GM12878 (cell line): ENCODE data around the gene POGLUT3. TPM values are rescaled to one million over a fixed set of nuclear protein-coding genes. Genes with fewer than 3 reads are reported as not detected.
A peak's percentile ranks its signal among the peaks of the same experiment; 100 is the strongest.

Experiments
- ATAC-seq: fragments of 200-7000 bp; cut with Tn5 transposase; 3 replicates; pipeline ENCODE4 v1.9.1; 2020; ENCODE audit warnings: mild to moderate bottlenecking, moderate library complexity
- Bru-seq: library from RNA; stranded (reverse); fragments of 400-500 nt; gene quantifications from one replicate; lab custom pipeline; 2021; lab: Mats Ljungman, UMichigan
- BruChase-seq, 2 experiments: library from RNA; stranded (reverse); fragments of 400-500 nt; gene quantifications; one replicate each; lab custom pipeline; 2021; lab: Mats Ljungman, UMichigan
- BruUV-seq: library from RNA; stranded (reverse); fragments of 400-500 nt; replicated peaks from 2 replicates; lab custom pipeline; 2021; lab: Mats Ljungman, UMichigan
- CTCF ChIA-PET: fragments of 300-600 bp; sonication (Branson Sonifier 250); formaldehyde crosslinking; extraction: SDS; loops from one replicate; lab custom pipeline; 2021; ENCODE audit warnings: inconsistent platforms; lab: Yijun Ruan, JAX
- POLR2A ChIA-PET: fragments of 350-600 bp; formaldehyde crosslinking; extraction: SDS; loops from one replicate; lab custom pipeline; 2021; ENCODE audit warnings: inconsistent platforms; lab: Charles Lee
- RAD21 ChIA-PET: fragments of 300-600 bp; sonication (Branson Sonifier 250); formaldehyde crosslinking; loops from one replicate; lab custom pipeline; 2023; ENCODE audit warnings: antibody characterized with exemption; ENCODE audit not compliant: unreplicated experiment; lab: Charles Lee
- SMC1A ChIA-PET: fragments of 300-600 bp; sonication (Branson Sonifier 250); formaldehyde crosslinking; loops from one replicate; lab custom pipeline; 2023; ENCODE audit not compliant: unreplicated experiment, uncharacterized antibody; lab: Charles Lee
- DNase-seq: peaks from one replicate; pipeline ENCODE4 v3.0.0-alpha.2; 2011; ENCODE audit warnings: low read depth, low spot score
- FAIRE-seq: peaks from 3 replicates; lab custom pipeline; 2011; peaks lifted over from hg19 to GRCh38; lab: Jason Lieb, UNC
- H2AFZ ChIP-seq: 2 replicates; pipeline ENCODE4 v1.6.0; 2011; ENCODE audit warnings: low read depth, low read length, control low read depth; ENCODE audit not compliant: control insufficient read depth
- H3K27ac ChIP-seq: 2 replicates; pipeline ENCODE4 v1.5.1; 2011; ENCODE audit warnings: control low read depth; ENCODE audit not compliant: control insufficient read depth, insufficient read depth
- H3K27me3 ChIP-seq, 2 experiments: replicated peaks in 1 of 2; 2 replicates each; pipeline versions ENCODE4 v1.6.0 to v1.6.1; 2011; ENCODE audit warnings: low read length in 1 of 2; ENCODE audit not compliant: control insufficient read depth in 2 of 2, insufficient read depth in 2 of 2
- H3K36me3 ChIP-seq, 2 experiments: 2 replicates each; pipeline ENCODE4 v1.5.1; 2011; ENCODE audit warnings: low read length in 1 of 2; ENCODE audit not compliant: control insufficient read depth in 2 of 2, insufficient read depth in 2 of 2
- H3K4me1 ChIP-seq: 2 replicates; pipeline ENCODE4 v1.6.1; 2011; ENCODE audit warnings: mild to moderate bottlenecking, low read length, moderate library complexity, mixed read lengths; ENCODE audit not compliant: control insufficient read depth, insufficient read depth
- H3K4me2 ChIP-seq: 2 replicates; pipeline ENCODE4 v1.6.0; 2011; ENCODE audit warnings: control low read depth; ENCODE audit not compliant: control insufficient read depth, insufficient read depth
- H3K4me3 ChIP-seq: fragments of 200-600 bp; sonication (generic); 2 replicates; pipeline ENCODE4 v1.5.1; 2016
- H3K79me2 ChIP-seq: 2 replicates; pipeline ENCODE4 v1.6.0; 2011; ENCODE audit warnings: low read length; ENCODE audit not compliant: control insufficient read depth, insufficient read depth
- H3K9ac ChIP-seq: 2 replicates; pipeline ENCODE4 v1.8.0; 2011; ENCODE audit warnings: low read length, control low read depth, mixed read lengths; ENCODE audit not compliant: control insufficient read depth, insufficient read depth
- H3K9me3 ChIP-seq: replicated peaks from 3 replicates; pipeline ENCODE4 v1.5.1; 2011; ENCODE audit warnings: mild to moderate bottlenecking, low read length; ENCODE audit not compliant: control insufficient read depth, insufficient read depth
- H4K20me1 ChIP-seq: 2 replicates; pipeline ENCODE4 v1.6.0; 2011; ENCODE audit not compliant: control insufficient read depth, insufficient read depth
- CHD4 ChIP-seq: fragments of 200-600 bp; sonication (generic); IDR thresholded peaks from 2 replicates; pipeline ENCODE4 v1.6.1; 2016; ENCODE audit warnings: mild to moderate bottlenecking
- NR2C2 ChIP-seq: IDR thresholded peaks from 2 replicates; pipeline ENCODE4 v1.6.1; 2011; ENCODE audit warnings: borderline replicate concordance, low read depth; ENCODE audit not compliant: control insufficient read depth, insufficient read length
- ZBED1 ChIP-seq: IDR thresholded peaks from 2 replicates; pipeline ENCODE4 v1.6.1; 2016; ENCODE audit warnings: borderline replicate concordance
- ZNF24 ChIP-seq: fragments of 450-650 bp; IDR thresholded peaks from 2 replicates; pipeline ENCODE4 v1.6.1; 2017; ENCODE audit warnings: antibody characterized with exemption, mild to moderate bottlenecking
- ZNF622 ChIP-seq: fragments of 450-650 bp; IDR thresholded peaks from 2 replicates; pipeline ENCODE4 v1.6.1; 2017; ENCODE audit warnings: mild to moderate bottlenecking, inconsistent platforms
- ZSCAN29 ChIP-seq: fragments of 450-650 bp; IDR thresholded peaks from 2 replicates; pipeline ENCODE4 v1.6.1; 2017; ENCODE audit warnings: mild to moderate bottlenecking, moderate library complexity
- ZZZ3 ChIP-seq: IDR thresholded peaks from 2 replicates; pipeline ENCODE4 v1.6.1; 2011; ENCODE audit warnings: low read depth; ENCODE audit not compliant: control insufficient read depth, insufficient read length
- WGBS: methylation state at CpG from one replicate; pipeline ENCODE4 v1.1.6; 2016; ENCODE audit warnings: low lambda C conversion rate; ENCODE audit not compliant: insufficient replicate concordance, insufficient coverage; ENCODE audit errors: missing lambda C conversion rate; 5-methylcytosine and 5-hydroxymethylcytosine counted together
- in situ Hi-C: fragments of 300-500 bp; cut with MboI; formaldehyde crosslinking; loops from 9 replicates; pipeline ENCODE4 v1.14.3; 2018; ENCODE audit warnings: mixed read lengths
- intact Hi-C: fragments of 100-400 bp; cut with micrococcal nuclease; formaldehyde crosslinking; loops from one replicate; pipeline ENCODE4 v1.14.2; 2022; ENCODE audit not compliant: unreplicated experiment
- long read RNA-seq, 2 experiments: library from polyadenylated mRNA; unstranded; transcript quantifications; one replicate each; pipeline ENCODE4 v2.0.0, GENCODE V29; 2019 to 2020
- polyA minus RNA-seq, 3 experiments: library from RNA; depleted of rRNA, polyadenylated mRNA; stranded (reverse); fragments of >200 nt; gene quantifications; 2 replicates each; pipeline ENCODE4 v1.2.3, GENCODE V29; 2011
- polyA plus RNA-seq, 11 experiments: library from polyadenylated mRNA; depleted of rRNA in 4 of 11; unstranded in 6 of 11; stranded (reverse) in 5 of 11; fragments of >200 nt; fragmentation: Nextera tagmentation in 4 of 11; fragmentation: Illumina TruSeq in 1 of 11; extraction: Ambion mirVana in 4 of 11; extraction: Trizol in 1 of 11; gene quantifications; 1 replicate in 1 of 11; 2 replicates in 10 of 11; pipeline versions ENCODE4 v1.2.1 to v1.2.3, GENCODE V29; 2011 to 2016; ENCODE audit warnings: inconsistent platforms in 2 of 11, missing spikeins in 2 of 11, low read depth in 1 of 11
- total RNA-seq, 4 experiments: library from RNA; depleted of rRNA in 3 of 4; stranded (reverse); fragments of >200 nt in 3 of 4; fragmentation: Illumina TruSeq in 1 of 4; extraction: Trizol in 1 of 4; gene quantifications; 2 replicates each; pipeline versions ENCODE4 v1.2.1 to v1.2.3, GENCODE V29; 2013 to 2021
- TF ChIP-seq, protein P1 (sequence below): IDR thresholded peaks from 2 replicates; pipeline ENCODE4 v1.6.1; 2011; ENCODE audit warnings: low read depth, low read length, improper control_type of control experiment, borderline replicate concordance
- TF ChIP-seq, protein P2 (sequence below): fragments of 450-650 bp; IDR thresholded peaks from 2 replicates; pipeline ENCODE4 v1.6.1; 2016; ENCODE audit warnings: mild to moderate bottlenecking, moderate library complexity, borderline replicate concordance
- TF ChIP-seq, protein P3 (sequence below): IDR thresholded peaks from 2 replicates; pipeline ENCODE4 v1.6.1; 2012; ENCODE audit warnings: low read depth, low read length, improper control_type of control experiment

Gene POGLUT3, protein sequence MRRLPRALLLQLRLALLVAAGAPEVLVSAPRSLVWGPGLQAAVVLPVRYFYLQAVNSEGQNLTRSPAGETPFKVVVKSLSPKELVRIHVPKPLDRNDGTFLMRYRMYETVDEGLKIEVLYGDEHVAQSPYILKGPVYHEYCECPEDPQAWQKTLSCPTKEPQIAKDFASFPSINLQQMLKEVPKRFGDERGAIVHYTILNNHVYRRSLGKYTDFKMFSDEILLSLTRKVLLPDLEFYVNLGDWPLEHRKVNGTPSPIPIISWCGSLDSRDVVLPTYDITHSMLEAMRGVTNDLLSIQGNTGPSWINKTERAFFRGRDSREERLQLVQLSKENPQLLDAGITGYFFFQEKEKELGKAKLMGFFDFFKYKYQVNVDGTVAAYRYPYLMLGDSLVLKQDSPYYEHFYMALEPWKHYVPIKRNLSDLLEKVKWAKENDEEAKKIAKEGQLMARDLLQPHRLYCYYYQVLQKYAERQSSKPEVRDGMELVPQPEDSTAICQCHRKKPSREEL
- total RNA-seq (2013; cell fraction: nucleolus; rRNA removed) = 13.6 and 14.3 TPM in 2 replicates
- total RNA-seq (2014; rRNA removed) = 11.8 and 15.2 TPM in 2 replicates
- total RNA-seq (2014; rRNA removed; fragmentation: Illumina TruSeq; extraction: Trizol) = 15.9 and 16.0 TPM in 2 replicates
- 11.3 and 12.4 TPM in 2 replicates for total RNA-seq (2021)
- polyA plus RNA-seq (2011; ENCODE audit: low read depth) = 8.3 TPM
- polyA plus RNA-seq (2011; rRNA removed) = 21.5 and 27.4 TPM in 2 replicates
- polyA plus RNA-seq (2011; cell fraction: cytosol; rRNA removed) = 10.1 and 10.3 TPM in 2 replicates
- polyA plus RNA-seq (2011; cell fraction: nucleus; rRNA removed) = 6.2 and 6.6 TPM in 2 replicates
- 5.4 and 7.4 TPM in 2 replicates for polyA plus RNA-seq (2012)
- polyA plus RNA-seq (2014; fragmentation: Illumina TruSeq; extraction: Trizol) = 18.3 and 24.0 TPM in 2 replicates
- polyA plus RNA-seq (2014; fragmentation: Nextera tagmentation; extraction: Ambion mirVana) = 1 to 10 TPM; 3.7 to 5.4 TPM
- 11.7 and 13.6 TPM in 2 replicates for polyA plus RNA-seq (2014; rRNA removed)
- polyA plus RNA-seq (2016; fragmentation: Nextera tagmentation; extraction: Ambion mirVana) = 10 to 100 TPM; 12.8 to 13.0 TPM
- 13.3 and 19.6 TPM in 2 replicates for polyA minus RNA-seq (2011; rRNA and poly(A)+ RNA removed)
- 8.2 and 12.9 TPM in 2 replicates for polyA minus RNA-seq (2011; cell fraction: cytosol; rRNA and poly(A)+ RNA removed)
- 2.8 and 3.9 TPM in 2 replicates for polyA minus RNA-seq (2011; cell fraction: nucleus; rRNA and poly(A)+ RNA removed)
- Bru-seq, nascent RNA = percentile 70 among the genes with signal in this experiment
- BruChase-seq, experiment 1, labeled RNA remaining after a 6-hour chase = percentile 68 among the genes with signal in this experiment
- BruChase-seq, experiment 2, labeled RNA remaining after a 2-hour chase = percentile 68 among the genes with signal in this experiment
- long read RNA-seq, experiment 1, full-length matches to known transcripts = 5 of 8 reads
- long read RNA-seq, experiment 1, partial matches to known transcripts = 1 of 8 reads
- long read RNA-seq, experiment 1, other reads (novel, unspliced or antisense) = 2 of 8 reads
- long read RNA-seq, experiment 2, full-length matches to known transcripts = 2 of 9 reads
- long read RNA-seq, experiment 2, partial matches to known transcripts = 3 of 9 reads
- long read RNA-seq, experiment 2, other reads (novel, unspliced or antisense) = 4 of 9 reads

DNA sequence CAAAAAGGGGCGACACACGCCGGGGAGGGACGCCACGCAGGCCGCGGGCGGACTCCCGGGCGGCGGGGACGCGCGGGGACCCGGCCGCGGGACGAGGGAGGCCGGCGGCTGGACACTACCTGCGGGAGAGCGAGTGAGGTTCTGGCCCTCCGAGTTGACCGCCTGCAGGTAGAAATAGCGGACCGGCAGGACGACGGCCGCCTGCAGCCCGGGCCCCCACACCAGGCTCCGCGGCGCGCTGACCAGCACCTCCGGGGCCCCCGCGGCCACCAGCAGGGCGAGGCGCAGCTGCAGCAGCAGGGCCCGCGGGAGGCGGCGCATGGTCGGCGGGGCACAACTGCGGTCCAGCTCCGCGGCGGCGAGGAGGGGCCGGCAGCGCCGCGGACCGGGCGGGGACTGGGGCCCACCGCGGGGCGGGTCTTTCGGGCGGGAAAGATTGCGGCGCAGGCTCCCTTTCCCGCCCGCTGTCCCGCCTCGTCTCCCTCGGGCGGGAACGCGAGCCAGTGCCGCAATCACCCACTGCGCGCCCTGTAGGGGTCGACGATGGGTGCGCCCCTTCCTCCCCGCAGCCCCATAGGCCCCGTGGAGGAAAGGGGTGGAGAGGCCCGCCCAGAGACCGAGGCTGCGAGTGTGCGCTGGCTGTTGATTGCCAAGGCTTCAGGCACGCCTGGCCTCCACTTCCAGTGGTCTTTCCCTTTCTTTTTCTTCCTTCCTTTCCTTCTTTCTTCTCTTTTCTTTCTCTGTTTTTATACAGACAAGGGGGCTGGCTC lies at the start of gene POGLUT3:
Gene POGLUT3 (minus strand): TSS at position 339 of the 770 bp plus-strand sequence. CDS start 18 bp downstream, at position 321.
- ChIA-PET POLR2A (interaction anchor here (1.0 kb wide), 1 partner anchor 61 kb away, joined by 3 read pairs; no protein-coding TSS in a partner anchor), CTCF (no interaction called here), SMC1A (interaction anchor here (0.6 to 1.1 kb wide), 4 partner anchors 61 to 155 kb away, joined by 3 to 4 read pairs (median 3); no protein-coding TSS in a partner anchor), RAD21 (no interaction called here)
- Histone ChIP-seq H3K9me3 (no peaks in the 10 kb centered on the region), H3K36me3 (no peaks in the 10 kb centered on the region), H3K4me3 (peak within 1 kb of the TSS; percentile 65), H3K27ac (peak within 1 kb of the TSS; percentile 66), H3K9ac (peak within 1 kb of the TSS; percentile 97), H2AFZ (peak within 1 kb of the TSS; percentile 79), H3K79me2 (peaks cover 10% of the 10 kb centered on the region), H4K20me1 (no peaks in the 10 kb centered on the region), H3K4me2 (peak within 1 kb of the TSS; percentile 94), H3K27me3 (no peaks in the 10 kb centered on the region), H3K4me1 (no peaks in the 10 kb centered on the region)
- intact Hi-C loops = loop anchor here (10.0 kb wide), 1 partner anchor 273 kb away; the partner anchor contains the start of genes ATM and NPAT
- 3% methylated on average over 70 of the region's 84 CpGs for WGBS
- FAIRE-seq (no peak), ATAC-seq (peak; percentile 83), DNase-seq (no peak)
- in situ Hi-C loops = no loop called here
- BruUV-seq = no TSS peak
- no peak for TF ChIP-seq ZZZ3
- TF ChIP-seq ZNF622 = no peak
- no peak for TF ChIP-seq ZSCAN29
- TF ChIP-seq, protein P1, sequence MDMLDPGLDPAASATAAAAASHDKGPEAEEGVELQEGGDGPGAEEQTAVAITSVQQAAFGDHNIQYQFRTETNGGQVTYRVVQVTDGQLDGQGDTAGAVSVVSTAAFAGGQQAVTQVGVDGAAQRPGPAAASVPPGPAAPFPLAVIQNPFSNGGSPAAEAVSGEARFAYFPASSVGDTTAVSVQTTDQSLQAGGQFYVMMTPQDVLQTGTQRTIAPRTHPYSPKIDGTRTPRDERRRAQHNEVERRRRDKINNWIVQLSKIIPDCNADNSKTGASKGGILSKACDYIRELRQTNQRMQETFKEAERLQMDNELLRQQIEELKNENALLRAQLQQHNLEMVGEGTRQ = no peak
- 0 out of 2 replicates have a peak, but pooled peaks have one; percentile 4 for TF ChIP-seq ZNF24
- TF ChIP-seq, protein P2, sequence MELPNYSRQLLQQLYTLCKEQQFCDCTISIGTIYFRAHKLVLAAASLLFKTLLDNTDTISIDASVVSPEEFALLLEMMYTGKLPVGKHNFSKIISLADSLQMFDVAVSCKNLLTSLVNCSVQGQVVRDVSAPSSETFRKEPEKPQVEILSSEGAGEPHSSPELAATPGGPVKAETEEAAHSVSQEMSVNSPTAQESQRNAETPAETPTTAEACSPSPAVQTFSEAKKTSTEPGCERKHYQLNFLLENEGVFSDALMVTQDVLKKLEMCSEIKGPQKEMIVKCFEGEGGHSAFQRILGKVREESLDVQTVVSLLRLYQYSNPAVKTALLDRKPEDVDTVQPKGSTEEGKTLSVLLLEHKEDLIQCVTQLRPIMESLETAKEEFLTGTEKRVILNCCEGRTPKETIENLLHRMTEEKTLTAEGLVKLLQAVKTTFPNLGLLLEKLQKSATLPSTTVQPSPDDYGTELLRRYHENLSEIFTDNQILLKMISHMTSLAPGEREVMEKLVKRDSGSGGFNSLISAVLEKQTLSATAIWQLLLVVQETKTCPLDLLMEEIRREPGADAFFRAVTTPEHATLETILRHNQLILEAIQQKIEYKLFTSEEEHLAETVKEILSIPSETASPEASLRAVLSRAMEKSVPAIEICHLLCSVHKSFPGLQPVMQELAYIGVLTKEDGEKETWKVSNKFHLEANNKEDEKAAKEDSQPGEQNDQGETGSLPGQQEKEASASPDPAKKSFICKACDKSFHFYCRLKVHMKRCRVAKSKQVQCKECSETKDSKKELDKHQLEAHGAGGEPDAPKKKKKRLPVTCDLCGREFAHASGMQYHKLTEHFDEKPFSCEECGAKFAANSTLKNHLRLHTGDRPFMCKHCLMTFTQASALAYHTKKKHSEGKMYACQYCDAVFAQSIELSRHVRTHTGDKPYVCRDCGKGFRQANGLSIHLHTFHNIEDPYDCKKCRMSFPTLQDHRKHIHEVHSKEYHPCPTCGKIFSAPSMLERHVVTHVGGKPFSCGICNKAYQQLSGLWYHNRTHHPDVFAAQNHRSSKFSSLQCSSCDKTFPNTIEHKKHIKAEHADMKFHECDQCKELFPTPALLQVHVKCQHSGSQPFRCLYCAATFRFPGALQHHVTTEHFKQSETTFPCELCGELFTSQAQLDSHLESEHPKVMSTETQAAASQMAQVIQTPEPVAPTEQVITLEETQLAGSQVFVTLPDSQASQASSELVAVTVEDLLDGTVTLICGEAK = no peak; the same call in 1 of the 2 replicates
- no peak for TF ChIP-seq ZBED1
- no peak for TF ChIP-seq NR2C2
- no peak for TF ChIP-seq CHD4
- TF ChIP-seq, protein P3, sequence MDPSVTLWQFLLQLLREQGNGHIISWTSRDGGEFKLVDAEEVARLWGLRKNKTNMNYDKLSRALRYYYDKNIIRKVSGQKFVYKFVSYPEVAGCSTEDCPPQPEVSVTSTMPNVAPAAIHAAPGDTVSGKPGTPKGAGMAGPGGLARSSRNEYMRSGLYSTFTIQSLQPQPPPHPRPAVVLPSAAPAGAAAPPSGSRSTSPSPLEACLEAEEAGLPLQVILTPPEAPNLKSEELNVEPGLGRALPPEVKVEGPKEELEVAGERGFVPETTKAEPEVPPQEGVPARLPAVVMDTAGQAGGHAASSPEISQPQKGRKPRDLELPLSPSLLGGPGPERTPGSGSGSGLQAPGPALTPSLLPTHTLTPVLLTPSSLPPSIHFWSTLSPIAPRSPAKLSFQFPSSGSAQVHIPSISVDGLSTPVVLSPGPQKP = no peak
